OCI-LY7 (cell line): ENCODE results near the gene WNT8A. TPM values are rescaled to one million over a fixed set of nuclear protein-coding genes. Genes with fewer than 3 reads are reported as not detected.

Experiments
- BruUV-seq: library from RNA; stranded (reverse); fragments of 400-500 nt; replicated peaks from 2 replicates; lab custom pipeline; 2021; lab: Mats Ljungman, UMichigan
- CTCF ChIA-PET: fragments of 300-600 bp; sonication (Branson Sonifier 250); formaldehyde crosslinking; loops from one replicate; lab custom pipeline; 2022; ENCODE audit warnings: antibody characterized with exemption; ENCODE audit not compliant: unreplicated experiment; lab: Charles Lee
- POLR2A ChIA-PET: fragments of 300-600 bp; sonication (Branson Sonifier 250); formaldehyde crosslinking; loops from one replicate; lab custom pipeline; 2022; ENCODE audit warnings: antibody characterized with exemption; lab: Charles Lee
- DNase-seq: peaks from one replicate; pipeline ENCODE4 v3.0.0-alpha.2; 2015; ENCODE audit warnings: low spot score
- H2AFZ ChIP-seq: fragments of 200-600 bp; sonication (generic), shearing (Covaris generic); 2 replicates; pipeline ENCODE4 v1.6.1; 2014; ENCODE audit warnings: mild to moderate bottlenecking, antibody characterized with exemption, low read length, moderate library complexity
- H3K27ac ChIP-seq: fragments of 200-600 bp; sonication (generic); 2 replicates; pipeline ENCODE4 v1.5.1; 2014; ENCODE audit warnings: mixed run types, low read depth, mild to moderate bottlenecking, moderate library complexity, low read length, inconsistent platforms; ENCODE audit not compliant: poor library complexity, severe bottlenecking
- H3K36me3 ChIP-seq: fragments of 200-600 bp; sonication (generic); 2 replicates; pipeline ENCODE4 v1.6.1; 2014; ENCODE audit warnings: mild to moderate bottlenecking, antibody characterized with exemption, low read length, moderate library complexity, mixed read lengths; ENCODE audit not compliant: insufficient read depth
- H3K4me1 ChIP-seq: fragments of 200-600 bp; sonication (generic); 2 replicates; pipeline ENCODE4 v1.5.1; 2014; ENCODE audit warnings: mild to moderate bottlenecking, low read length; ENCODE audit not compliant: insufficient read depth, poor library complexity, severe bottlenecking
- H3K4me2 ChIP-seq: fragments of 200-600 bp; sonication (generic); 2 replicates; pipeline ENCODE4 v1.6.1; 2014; ENCODE audit warnings: mild to moderate bottlenecking, low read length
- H3K4me3 ChIP-seq: fragments of 200-600 bp; sonication (generic); 2 replicates; pipeline ENCODE4 v1.5.1; 2014; ENCODE audit warnings: mild to moderate bottlenecking, low read depth, low read length; ENCODE audit not compliant: poor library complexity, severe bottlenecking
- H3K79me2 ChIP-seq: fragments of 200-600 bp; sonication (generic); 2 replicates; pipeline ENCODE4 v1.6.1; 2016; ENCODE audit warnings: low read depth, mild to moderate bottlenecking, low read length, moderate library complexity, mixed read lengths; ENCODE audit not compliant: insufficient read depth
- H3K9me2 ChIP-seq: fragments of 200-600 bp; sonication (generic); 2 replicates; pipeline ENCODE4 v1.6.1; 2016; ENCODE audit warnings: mild to moderate bottlenecking, low read length, mixed read lengths; ENCODE audit not compliant: insufficient read depth
- H3K9me3 ChIP-seq: fragments of 200-600 bp; sonication (generic); 2 replicates; pipeline ENCODE4 v1.6.1; 2014; ENCODE audit warnings: mild to moderate bottlenecking, mixed run types, low read length, mixed read lengths
- H4K20me1 ChIP-seq: fragments of 200-600 bp; sonication (generic); 2 replicates; pipeline ENCODE4 v1.6.1; 2014; ENCODE audit warnings: mild to moderate bottlenecking, antibody characterized with exemption, low read length, moderate library complexity, mixed read lengths; ENCODE audit not compliant: insufficient read depth
- EZH2phosphoT487 ChIP-seq: fragments of 200-600 bp; sonication (generic); IDR thresholded peaks from 2 replicates; pipeline ENCODE4 v1.6.1; 2018; ENCODE audit warnings: low read depth, borderline replicate concordance, mild to moderate bottlenecking, mixed run types, antibody characterized with exemption, low read length, moderate library complexity, mixed read lengths
- intact Hi-C: fragments of 100-400 bp; cut with micrococcal nuclease; formaldehyde crosslinking; loops from one replicate; pipeline ENCODE4 v1.10.0; 2022; ENCODE audit not compliant: unreplicated experiment
- total RNA-seq, 2 experiments: library from RNA; depleted of rRNA in 1 of 2; stranded (reverse); fragments of >200 nt in 1 of 2; shearing (Covaris generic) in 1 of 2; gene quantifications; 2 replicates each; pipeline ENCODE4 v1.2.3, GENCODE V29; 2014 to 2022
- TF ChIP-seq, protein P1 (sequence below): fragments of 200-600 bp; sonication (generic); conservative IDR thresholded peaks from 2 replicates; pipeline ENCODE4 v1.5.1; 2014; ENCODE audit warnings: mild to moderate bottlenecking, antibody characterized with exemption, low read length, moderate library complexity, mixed read lengths

WNT8A gene
- total RNA-seq, 2 experiments from 2014 or later = not detected

GRCh38 chr5:138092301-138092700 is 8.5 kb downstream of the WNT8A start:
- Histone ChIP-seq H3K4me2 (no peak overlapping the region), H3K36me3 (no peaks in the 10 kb centered on the region), H3K4me1 (no peaks in the 10 kb centered on the region), H4K20me1 (no peaks in the 10 kb centered on the region), H2AFZ (no peak overlapping the region), H3K27ac (no peak overlapping the region), H3K4me3 (no peak overlapping the region), H3K79me2 (no peaks in the 10 kb centered on the region), H3K9me2 (no peaks in the 10 kb centered on the region), H3K9me3 (no peaks in the 10 kb centered on the region)
- POLR2A ChIA-PET = no interaction called here
- intact Hi-C loops = no loop called here
- CTCF ChIA-PET = no interaction called here
- no TSS peak for BruUV-seq
- DNase-seq = no peak
- TF ChIP-seq, protein P1, sequence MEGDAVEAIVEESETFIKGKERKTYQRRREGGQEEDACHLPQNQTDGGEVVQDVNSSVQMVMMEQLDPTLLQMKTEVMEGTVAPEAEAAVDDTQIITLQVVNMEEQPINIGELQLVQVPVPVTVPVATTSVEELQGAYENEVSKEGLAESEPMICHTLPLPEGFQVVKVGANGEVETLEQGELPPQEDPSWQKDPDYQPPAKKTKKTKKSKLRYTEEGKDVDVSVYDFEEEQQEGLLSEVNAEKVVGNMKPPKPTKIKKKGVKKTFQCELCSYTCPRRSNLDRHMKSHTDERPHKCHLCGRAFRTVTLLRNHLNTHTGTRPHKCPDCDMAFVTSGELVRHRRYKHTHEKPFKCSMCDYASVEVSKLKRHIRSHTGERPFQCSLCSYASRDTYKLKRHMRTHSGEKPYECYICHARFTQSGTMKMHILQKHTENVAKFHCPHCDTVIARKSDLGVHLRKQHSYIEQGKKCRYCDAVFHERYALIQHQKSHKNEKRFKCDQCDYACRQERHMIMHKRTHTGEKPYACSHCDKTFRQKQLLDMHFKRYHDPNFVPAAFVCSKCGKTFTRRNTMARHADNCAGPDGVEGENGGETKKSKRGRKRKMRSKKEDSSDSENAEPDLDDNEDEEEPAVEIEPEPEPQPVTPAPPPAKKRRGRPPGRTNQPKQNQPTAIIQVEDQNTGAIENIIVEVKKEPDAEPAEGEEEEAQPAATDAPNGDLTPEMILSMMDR = no peak
- TF ChIP-seq EZH2phosphoT487 = no peak

- Histone ChIP-seq H2AFZ (no peak overlapping the region), H3K36me3 (no peaks in the 10 kb centered on the region), H3K4me2 (no peak overlapping the region), H3K4me1 (no peaks in the 10 kb centered on the region), H3K9me3 (no peaks in the 10 kb centered on the region), H3K79me2 (no peaks in the 10 kb centered on the region), H3K27ac (no peak overlapping the region), H4K20me1 (no peaks in the 10 kb centered on the region), H3K4me3 (no peak overlapping the region), H3K9me2 (no peaks in the 10 kb centered on the region)
- POLR2A ChIA-PET = interaction anchor here (0.7 kb wide), 1 partner anchor 1916 kb away, joined by 4 read pairs; no protein-coding TSS in a partner anchor
- DNase-seq = no peak
- BruUV-seq = no TSS peak
- TF ChIP-seq, protein P1 = no peak
- no peak for TF ChIP-seq EZH2phosphoT487
- CTCF ChIA-PET = no interaction called here
- intact Hi-C loops = no loop called here
Observed at GRCh38 chr5:138093036-138093435, 9.2 kb downstream of the WNT8A start.

GRCh38 chr5:138095100-138095907 is 11.5 kb downstream of the WNT8A start:
- Histone ChIP-seq H3K27ac (no peak overlapping the region), H3K4me1 (no peaks in the 10 kb centered on the region), H3K9me3 (no peaks in the 10 kb centered on the region), H3K4me2 (no peak overlapping the region), H3K9me2 (no peaks in the 10 kb centered on the region), H3K36me3 (no peaks in the 10 kb centered on the region), H4K20me1 (no peaks in the 10 kb centered on the region), H3K4me3 (no peak overlapping the region), H2AFZ (no peak overlapping the region), H3K79me2 (no peaks in the 10 kb centered on the region)
- no TSS peak for BruUV-seq
- no peak for DNase-seq
- TF ChIP-seq, protein P1 = no peak
- no peak for TF ChIP-seq EZH2phosphoT487
- intact Hi-C loops = no loop called here
- ChIA-PET CTCF (no interaction called here), POLR2A (no interaction called here)
